Cerebellar cortex (tissue), 1 donor: ENCODE results near the gene SGMS1.
"Not testable (repeated sequence)": the region's sequence is repeated elsewhere in the genome, so short reads cannot be mapped to it uniquely, and the experiment has no call there.

Experiments used
- DNase-seq: peaks from one replicate; pipeline ENCODE4 v3.0.0-alpha.2; 2015; ENCODE audit warnings: low spot score

The SGMS1 gene

GRCh38 chr10:50556237-50557120, 67.3 kb downstream of the SGMS1 start:
- no peak for DNase-seq

- DNase-seq, result peak; percentile 72
Measured at GRCh38 chr10:50554995-50555568, 68.7 kb downstream of the SGMS1 start.

- DNase-seq, result no peak
Measured at GRCh38 chr10:50554376-50554994, 69.3 kb downstream of the SGMS1 start.

GRCh38 chr10:50552771-50553535, 70.8 kb downstream of the SGMS1 start:
- DNase-seq, result no peak

GRCh38 chr10:50552308-50552707, 71.4 kb downstream of the SGMS1 start:
- DNase-seq, result no peak

- no peak for DNase-seq
Measured at GRCh38 chr10:50551894-50552293, 71.9 kb downstream of the SGMS1 start.

GRCh38 chr10:50550291-50550839, 73.4 kb downstream of the SGMS1 start:
- DNase-seq, result no peak

GRCh38 chr10:50549186-50549585, 74.6 kb downstream of the SGMS1 start:
- not testable (repeated sequence) for DNase-seq

GRCh38 chr10:50548481-50548880, 75.3 kb downstream of the SGMS1 start:
- not testable (repeated sequence) for DNase-seq

GRCh38 chr10:50546287-50546686, 77.5 kb downstream of the SGMS1 start:
- not testable (repeated sequence) for DNase-seq

GRCh38 chr10:50545846-50546245, 77.9 kb downstream of the SGMS1 start:
- no peak for DNase-seq

- no peak for DNase-seq
Measured at GRCh38 chr10:50544857-50545429, 78.8 kb downstream of the SGMS1 start.

- DNase-seq, result no peak
Measured at GRCh38 chr10:50544095-50544856, 79.5 kb downstream of the SGMS1 start.

GRCh38 chr10:50542871-50543270, 80.9 kb downstream of the SGMS1 start:
- DNase-seq, result no peak

GRCh38 chr10:50541921-50542320, 81.8 kb downstream of the SGMS1 start:
- DNase-seq, result no peak

GRCh38 chr10:50541317-50541716, 82.4 kb downstream of the SGMS1 start:
- no peak for DNase-seq

GRCh38 chr10:50540826-50541122, 83.0 kb downstream of the SGMS1 start:
- DNase-seq, result no peak

- no peak for DNase-seq
Measured at GRCh38 chr10:50540069-50540825, 83.5 kb downstream of the SGMS1 start.

GRCh38 chr10:50538555-50539398, 85.0 kb downstream of the SGMS1 start:
- DNase-seq, result no peak
